GM12878 (cell line): ENCODE results near the gene MAP3K5. TPM values are rescaled to one million over a fixed set of nuclear protein-coding genes. Genes with fewer than 3 reads are reported as not detected.

Experiments
- ATAC-seq: fragments of 200-7000 bp; cut with Tn5 transposase; 3 replicates; pipeline ENCODE4 v1.9.1; 2020; ENCODE audit warnings: mild to moderate bottlenecking, moderate library complexity
- BruUV-seq: library from RNA; stranded (reverse); fragments of 400-500 nt; replicated peaks from 2 replicates; lab custom pipeline; 2021; lab: Mats Ljungman, UMichigan
- CTCF ChIA-PET: fragments of 300-600 bp; sonication (Branson Sonifier 250); formaldehyde crosslinking; extraction: SDS; loops from one replicate; lab custom pipeline; 2021; ENCODE audit warnings: inconsistent platforms; lab: Yijun Ruan, JAX
- POLR2A ChIA-PET: fragments of 350-600 bp; formaldehyde crosslinking; extraction: SDS; loops from one replicate; lab custom pipeline; 2021; ENCODE audit warnings: inconsistent platforms; lab: Charles Lee
- RAD21 ChIA-PET: fragments of 300-600 bp; sonication (Branson Sonifier 250); formaldehyde crosslinking; loops from one replicate; lab custom pipeline; 2023; ENCODE audit warnings: antibody characterized with exemption; ENCODE audit not compliant: unreplicated experiment; lab: Charles Lee
- SMC1A ChIA-PET: fragments of 300-600 bp; sonication (Branson Sonifier 250); formaldehyde crosslinking; loops from one replicate; lab custom pipeline; 2023; ENCODE audit not compliant: unreplicated experiment, uncharacterized antibody; lab: Charles Lee
- DNase-seq: peaks from one replicate; pipeline ENCODE4 v3.0.0-alpha.2; 2011; ENCODE audit warnings: low read depth, low spot score
- FAIRE-seq: peaks from 3 replicates; lab custom pipeline; 2011; peaks lifted over from hg19 to GRCh38; lab: Jason Lieb, UNC
- H2AFZ ChIP-seq: 2 replicates; pipeline ENCODE4 v1.6.0; 2011; ENCODE audit warnings: low read depth, low read length, control low read depth; ENCODE audit not compliant: control insufficient read depth
- H3K27ac ChIP-seq: 2 replicates; pipeline ENCODE4 v1.5.1; 2011; ENCODE audit warnings: control low read depth; ENCODE audit not compliant: control insufficient read depth, insufficient read depth
- H3K27me3 ChIP-seq, 2 experiments: replicated peaks in 1 of 2; 2 replicates each; pipeline versions ENCODE4 v1.6.0 to v1.6.1; 2011; ENCODE audit warnings: low read length in 1 of 2; ENCODE audit not compliant: control insufficient read depth in 2 of 2, insufficient read depth in 2 of 2
- H3K36me3 ChIP-seq, 2 experiments: 2 replicates each; pipeline ENCODE4 v1.5.1; 2011; ENCODE audit warnings: low read length in 1 of 2; ENCODE audit not compliant: control insufficient read depth in 2 of 2, insufficient read depth in 2 of 2
- H3K4me1 ChIP-seq: 2 replicates; pipeline ENCODE4 v1.6.1; 2011; ENCODE audit warnings: mild to moderate bottlenecking, low read length, moderate library complexity, mixed read lengths; ENCODE audit not compliant: control insufficient read depth, insufficient read depth
- H3K4me2 ChIP-seq: 2 replicates; pipeline ENCODE4 v1.6.0; 2011; ENCODE audit warnings: control low read depth; ENCODE audit not compliant: control insufficient read depth, insufficient read depth
- H3K4me3 ChIP-seq: fragments of 200-600 bp; sonication (generic); 2 replicates; pipeline ENCODE4 v1.5.1; 2016
- H3K79me2 ChIP-seq: 2 replicates; pipeline ENCODE4 v1.6.0; 2011; ENCODE audit warnings: low read length; ENCODE audit not compliant: control insufficient read depth, insufficient read depth
- H3K9ac ChIP-seq: 2 replicates; pipeline ENCODE4 v1.8.0; 2011; ENCODE audit warnings: low read length, control low read depth, mixed read lengths; ENCODE audit not compliant: control insufficient read depth, insufficient read depth
- H3K9me3 ChIP-seq: replicated peaks from 3 replicates; pipeline ENCODE4 v1.5.1; 2011; ENCODE audit warnings: mild to moderate bottlenecking, low read length; ENCODE audit not compliant: control insufficient read depth, insufficient read depth
- H4K20me1 ChIP-seq: 2 replicates; pipeline ENCODE4 v1.6.0; 2011; ENCODE audit not compliant: control insufficient read depth, insufficient read depth
- E2F8 ChIP-seq: fragments of 450-650 bp; IDR thresholded peaks from 2 replicates; pipeline ENCODE4 v1.6.1; 2018; ENCODE audit warnings: mild to moderate bottlenecking, low read depth, moderate library complexity; ENCODE audit not compliant: partially characterized antibody
- GABPA ChIP-seq: IDR thresholded peaks from 2 replicates; pipeline ENCODE4 v1.6.1; 2014; ENCODE audit warnings: antibody characterized with exemption, low read depth, mild to moderate bottlenecking, inconsistent platforms
- HDAC6 ChIP-seq: fragments of 200-600 bp; sonication (generic); IDR thresholded peaks from one replicate; pipeline ENCODE4 v1.8.0; 2017; ENCODE audit warnings: antibody characterized with exemption; ENCODE audit not compliant: unreplicated experiment
- HDGF ChIP-seq: fragments of 450-650 bp; IDR thresholded peaks from 2 replicates; pipeline ENCODE4 v1.6.1; 2016; ENCODE audit warnings: antibody characterized with exemption
- IKZF1 ChIP-seq: fragments of 450-650 bp; conservative IDR thresholded peaks from 2 replicates; pipeline ENCODE4 v1.6.1; 2017; ENCODE audit warnings: antibody characterized with exemption, mild to moderate bottlenecking
- JUNB ChIP-seq: IDR thresholded peaks from 2 replicates; pipeline ENCODE4 v1.6.1; 2016; ENCODE audit warnings: antibody characterized with exemption, mild to moderate bottlenecking
- MAX ChIP-seq: IDR thresholded peaks from 2 replicates; pipeline ENCODE4 v1.6.1; 2012; ENCODE audit warnings: low read depth, low read length, improper control_type of control experiment
- MEF2B ChIP-seq: fragments of 450-650 bp; IDR thresholded peaks from 2 replicates; pipeline ENCODE4 v1.6.1; 2018; ENCODE audit warnings: mild to moderate bottlenecking, moderate library complexity; ENCODE audit not compliant: partially characterized antibody, poor library complexity, severe bottlenecking
- POU2F2 ChIP-seq: IDR thresholded peaks from 3 replicates; pipeline ENCODE4 v1.6.1; 2011; ENCODE audit warnings: low read depth, mild to moderate bottlenecking, low read length, borderline replicate concordance
- RAD51 ChIP-seq: fragments of 450-650 bp; IDR thresholded peaks from 2 replicates; pipeline ENCODE4 v1.6.1; 2016; ENCODE audit warnings: moderate library complexity, mild to moderate bottlenecking, inconsistent platforms
- SKIL ChIP-seq: fragments of 450-650 bp; IDR thresholded peaks from 2 replicates; pipeline ENCODE4 v1.6.1; 2017; ENCODE audit warnings: mild to moderate bottlenecking, low read depth, inconsistent platforms; ENCODE audit not compliant: poor library complexity, severe bottlenecking
- SMAD1 ChIP-seq: fragments of 450-650 bp; IDR thresholded peaks from 2 replicates; pipeline ENCODE4 v1.6.1; 2018; ENCODE audit warnings: mild to moderate bottlenecking, low read depth; ENCODE audit not compliant: partially characterized antibody
- SRF ChIP-seq, 2 experiments: IDR thresholded peaks; 2 replicates each; pipeline ENCODE4 v1.6.1; 2011; ENCODE audit warnings: low read depth in 2 of 2, low read length in 2 of 2, mild to moderate bottlenecking in 1 of 2, moderate library complexity in 1 of 2
- STAT1 ChIP-seq: fragments of 450-650 bp; conservative IDR thresholded peaks from 2 replicates; pipeline ENCODE4 v1.6.1; 2014; ENCODE audit warnings: antibody characterized with exemption, mild to moderate bottlenecking
- ZNF24 ChIP-seq: fragments of 450-650 bp; IDR thresholded peaks from 2 replicates; pipeline ENCODE4 v1.6.1; 2017; ENCODE audit warnings: antibody characterized with exemption, mild to moderate bottlenecking
- WGBS: methylation state at CpG from one replicate; pipeline ENCODE4 v1.1.6; 2016; ENCODE audit warnings: low lambda C conversion rate; ENCODE audit not compliant: insufficient replicate concordance, insufficient coverage; ENCODE audit errors: missing lambda C conversion rate; 5-methylcytosine and 5-hydroxymethylcytosine counted together
- in situ Hi-C: fragments of 300-500 bp; cut with MboI; formaldehyde crosslinking; loops from 9 replicates; pipeline ENCODE4 v1.14.3; 2018; ENCODE audit warnings: mixed read lengths
- intact Hi-C: fragments of 100-400 bp; cut with micrococcal nuclease; formaldehyde crosslinking; loops from one replicate; pipeline ENCODE4 v1.14.2; 2022; ENCODE audit not compliant: unreplicated experiment
- polyA plus RNA-seq, 11 experiments: library from polyadenylated mRNA; depleted of rRNA in 4 of 11; unstranded in 6 of 11; stranded (reverse) in 5 of 11; fragments of >200 nt; fragmentation: Nextera tagmentation in 4 of 11; fragmentation: Illumina TruSeq in 1 of 11; extraction: Ambion mirVana in 4 of 11; extraction: Trizol in 1 of 11; gene quantifications; 1 replicate in 1 of 11; 2 replicates in 10 of 11; pipeline versions ENCODE4 v1.2.1 to v1.2.3, GENCODE V29; 2011 to 2016; ENCODE audit warnings: inconsistent platforms in 2 of 11, missing spikeins in 2 of 11, low read depth in 1 of 11
- total RNA-seq, 4 experiments: library from RNA; depleted of rRNA in 3 of 4; stranded (reverse); fragments of >200 nt in 3 of 4; fragmentation: Illumina TruSeq in 1 of 4; extraction: Trizol in 1 of 4; gene quantifications; 2 replicates each; pipeline versions ENCODE4 v1.2.1 to v1.2.3, GENCODE V29; 2013 to 2021

The MAP3K5 gene
- total and polyA plus RNA-seq, 10 of the 15 experiments (the other 5 are each of a cell fraction or from before 2014, with no cell fraction given): 5.4 to 34.3 (median 26.4) TPM

- DNase-seq (no peak), ATAC-seq (no peak), FAIRE-seq (no peak)
- in situ Hi-C loops (no loop called here), intact Hi-C loops (no loop called here)
- H3K27ac ChIP-seq: no peak overlapping the region
- POLR2A ChIA-PET: no interaction called here
- RAD21 ChIA-PET: no interaction called here
- no peak overlapping the region for H2AFZ ChIP-seq
- no peaks in the 10 kb centered on the region for H4K20me1 ChIP-seq
- H3K4me3 ChIP-seq: no peak overlapping the region
- WGBS: 64% methylated on average over 3 of the region's 3 CpGs
- H3K4me1 ChIP-seq: no peaks in the 10 kb centered on the region
- H3K9ac ChIP-seq: no peak overlapping the region
- no peak overlapping the region for H3K4me2 ChIP-seq
- H3K9me3 ChIP-seq: no peaks in the 10 kb centered on the region
- SMC1A ChIA-PET: no interaction called here
- no TSS peak for BruUV-seq
- H3K79me2 ChIP-seq: no peaks in the 10 kb centered on the region
- no peaks in the 10 kb centered on the region for H3K36me3 ChIP-seq
- 0 out of 4 replicates have a peak, but pooled peaks cover 1 to 3% of the 10 kb centered on the region in 2 experiments for H3K27me3 ChIP-seq
- TF ChIP-seq MEF2B: no peak
- no peak for TF ChIP-seq STAT1
- TF ChIP-seq SMAD1: no peak
- no peak for TF ChIP-seq SKIL
- TF ChIP-seq E2F8: no peak
- no peak for TF ChIP-seq HDAC6
- no peak for TF ChIP-seq RAD51
- no peak for TF ChIP-seq ZNF24
- no peak for TF ChIP-seq MAX
- no peak for TF ChIP-seq JUNB
- TF ChIP-seq HDGF: no peak
- no peak for TF ChIP-seq SRF (IDR thresholded peaks at IDR 0.05; ENCODE audit: low read depth in 2 of 2, low read length in 2 of 2)
- TF ChIP-seq POU2F2: no peak
- TF ChIP-seq IKZF1: no peak
- TF ChIP-seq GABPA: no peak
- CTCF ChIA-PET: no interaction called here
Observed at GRCh38 chr6:136520517-136520916, 271.8 kb downstream of the MAP3K5 start.
